ENCODE results near the gene KIR2DL3. TPM values are rescaled to one million over a fixed set of nuclear protein-coding genes. Genes with fewer than 3 reads are reported as not detected.
"Not testable (repeated sequence)": the region's sequence is repeated elsewhere in the genome, so short reads cannot be mapped to it uniquely, and the experiment has no call there.

KIR2DL3 gene
- total RNA-seq: not detected

GRCh38 chr19:54738306-54738705, at the start of gene KIR2DL3:
KIR2DL3 (plus strand) TSS chr19:54738513; CDS start chr19:54738546, 33 bp downstream.
- not testable (repeated sequence) for ATAC-seq

- ATAC-seq: no peak
Measured at GRCh38 chr19:54691582-54692297, 46.6 kb upstream of the KIR2DL3 start.

- ATAC-seq: no peak
Measured at GRCh38 chr19:54692298-54692615, 46.1 kb upstream of the KIR2DL3 start.

DNA sequence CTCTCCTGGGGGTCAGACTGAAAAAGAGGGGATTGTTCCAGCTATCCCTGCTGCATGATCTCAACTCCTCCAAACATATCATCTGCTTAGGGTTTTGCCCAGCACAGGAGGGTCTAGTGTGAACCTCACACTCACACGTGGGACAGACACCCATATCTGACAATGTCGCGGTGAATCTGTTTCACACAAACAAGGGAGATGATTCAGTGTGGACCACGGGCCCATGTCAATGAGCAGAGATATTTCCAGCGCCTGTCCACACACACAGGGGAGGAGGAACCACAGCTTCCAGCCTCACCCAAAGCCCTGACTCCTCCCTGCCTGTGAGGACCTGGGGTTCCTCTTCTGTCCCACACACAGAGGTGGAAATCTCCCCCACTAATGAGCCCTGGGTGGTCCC, 43.7 kb upstream of the KIR2DL3 start:
- no peak for ATAC-seq

DNA sequence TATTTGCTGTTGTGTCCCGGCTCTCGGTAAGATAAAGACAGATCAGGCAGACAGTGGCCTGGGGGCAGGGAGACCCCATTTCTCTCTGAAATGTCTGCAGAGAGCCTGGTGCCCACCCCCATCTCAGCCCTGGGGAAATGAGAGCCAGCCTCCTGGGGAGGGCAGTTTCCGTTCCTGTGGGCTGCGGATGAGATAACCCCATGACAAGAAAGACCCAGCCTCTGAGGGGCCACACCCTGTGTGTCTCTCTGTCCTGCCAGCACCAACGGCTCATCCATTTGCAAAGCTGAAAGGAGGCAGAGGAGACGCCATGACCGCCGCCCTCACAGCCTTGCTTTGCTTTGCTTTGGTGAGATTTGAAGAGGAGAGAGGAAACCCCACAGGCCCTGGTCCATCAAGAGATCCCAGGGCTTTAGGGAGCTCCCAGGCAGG, 42.2 kb upstream of the KIR2DL3 start:
- ATAC-seq: no peak

DNA sequence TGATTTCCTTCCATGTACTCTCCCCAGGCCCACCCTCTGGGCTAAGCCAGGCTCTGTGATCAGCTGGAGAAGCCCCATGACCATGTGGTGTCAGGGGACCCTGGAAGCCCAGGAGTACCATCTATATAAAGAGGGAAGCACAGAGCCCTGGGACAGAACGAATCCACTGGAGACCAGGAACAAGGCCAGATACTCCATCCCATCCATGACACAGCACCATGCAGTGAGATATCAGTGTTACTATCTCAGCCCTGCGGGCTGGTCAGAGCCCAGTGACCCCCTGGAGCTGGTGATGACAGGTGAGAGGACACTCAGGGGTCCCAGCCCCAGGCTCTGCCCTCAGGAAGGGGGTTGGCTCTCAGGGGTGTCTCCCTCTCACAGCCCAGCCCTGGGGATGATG, 41.5 kb upstream of the KIR2DL3 start:
- ATAC-seq: no peak

DNA sequence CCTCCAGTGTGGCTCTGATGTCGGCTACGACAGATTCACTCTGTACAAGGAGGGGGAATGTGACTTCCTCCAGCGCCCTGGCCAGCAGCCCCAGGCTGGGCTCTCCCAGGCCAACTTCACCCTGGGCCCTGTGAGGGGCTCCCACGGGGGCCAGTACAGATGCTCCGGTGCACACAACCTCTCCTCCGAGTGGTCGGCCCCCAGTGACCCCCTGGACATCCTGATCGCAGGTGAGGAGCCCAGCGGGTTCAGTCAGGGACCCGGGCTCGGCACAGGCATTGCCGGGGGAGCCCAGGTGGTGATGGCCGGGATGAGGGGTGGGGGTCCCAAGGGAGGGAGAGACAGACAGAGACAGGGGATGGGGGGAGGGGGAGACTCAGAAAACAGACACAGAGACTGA, 40.6 kb upstream of the KIR2DL3 start:
- not testable (repeated sequence) for ATAC-seq

- ATAC-seq: no peak
Measured at GRCh38 chr19:54704928-54705327, 33.4 kb upstream of the KIR2DL3 start.

DNA sequence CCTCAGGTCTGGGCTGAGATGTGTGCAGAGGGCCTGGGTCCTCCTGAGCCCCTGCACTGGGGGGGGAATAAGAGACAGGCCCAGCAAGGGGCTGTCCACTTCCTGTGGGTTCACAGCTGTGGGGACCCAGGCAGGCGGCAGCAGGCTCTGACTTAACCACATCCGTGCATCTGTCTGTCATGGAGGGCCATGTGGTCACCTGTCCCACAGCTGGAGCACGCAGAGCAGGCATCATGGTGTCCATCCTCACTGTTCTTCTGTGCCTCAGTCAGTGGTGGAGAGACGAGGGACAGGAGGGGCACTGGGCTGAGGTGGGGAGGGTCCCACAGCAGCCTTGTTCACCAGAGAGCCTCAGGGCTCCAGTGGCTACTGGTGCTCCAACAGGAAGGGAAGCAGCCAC, 30.4 kb upstream of the KIR2DL3 start:
- no peak for ATAC-seq

- ATAC-seq: no peak
Measured at GRCh38 chr19:54708781-54709180, 29.5 kb upstream of the KIR2DL3 start.

DNA sequence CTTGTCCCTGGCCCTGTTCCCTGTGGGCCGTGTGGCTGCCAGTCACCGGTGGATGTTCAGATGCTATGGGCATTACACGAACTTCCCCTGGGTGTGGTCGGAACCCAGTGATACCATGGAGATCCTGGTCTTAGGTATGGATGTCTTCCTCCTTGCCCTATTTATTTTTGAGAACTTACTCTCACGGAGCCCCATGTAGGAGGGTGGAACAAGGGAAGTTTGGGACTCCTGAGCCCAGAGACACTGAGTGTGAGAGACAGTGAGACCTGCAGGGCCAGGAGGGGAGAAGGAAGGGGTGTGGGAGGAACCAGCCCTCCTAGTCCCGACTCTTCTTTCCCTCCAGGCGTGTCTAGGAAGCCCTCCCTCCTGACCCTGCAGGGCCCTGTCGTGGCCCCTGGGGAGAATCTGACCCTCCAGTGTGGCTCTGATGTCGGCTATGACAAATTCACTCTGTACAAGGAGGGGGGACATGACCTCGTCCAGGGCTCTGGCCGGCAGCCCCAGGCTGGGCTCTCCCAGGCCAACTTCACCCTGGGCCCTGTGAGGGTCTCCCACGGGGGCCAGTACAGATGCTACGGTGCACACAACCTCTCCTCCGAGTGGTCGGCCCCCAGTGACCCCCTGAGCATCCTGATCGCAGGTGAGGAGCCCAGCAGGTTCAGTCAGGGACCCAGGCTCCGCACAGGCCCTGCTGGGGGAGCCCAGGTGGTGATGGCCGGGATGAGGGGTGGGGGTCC, 28.9 kb upstream of the KIR2DL3 start:
- ATAC-seq: no peak

DNA sequence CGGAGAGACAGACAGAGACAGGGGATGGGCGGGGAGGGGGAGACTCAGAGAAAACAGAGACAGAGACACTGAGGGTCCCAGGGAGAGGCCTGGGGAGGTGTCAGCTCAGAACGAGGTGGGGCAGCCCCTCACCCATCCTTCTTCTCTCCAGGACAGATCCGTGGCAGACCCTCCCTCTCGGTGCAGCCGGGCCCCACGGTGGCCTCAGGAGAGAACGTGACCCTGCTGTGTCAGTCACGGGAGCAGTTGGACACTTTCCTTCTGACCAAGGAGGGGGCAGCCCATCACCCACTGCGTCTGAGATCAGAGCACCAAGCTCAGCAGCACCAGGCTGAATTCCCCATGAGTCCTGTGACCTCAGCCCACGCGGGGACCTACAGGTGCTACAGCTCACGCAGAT, 28.4 kb upstream of the KIR2DL3 start:
- ATAC-seq: not testable (repeated sequence)

- ATAC-seq: no peak
Measured at GRCh38 chr19:54724142-54724541, 14.2 kb upstream of the KIR2DL3 start, which contains the start of gene KIR3DL3. KIR3DL3 (plus strand) TSS chr19:54724442; CDS start chr19:54724497, 55 bp downstream.

DNA sequence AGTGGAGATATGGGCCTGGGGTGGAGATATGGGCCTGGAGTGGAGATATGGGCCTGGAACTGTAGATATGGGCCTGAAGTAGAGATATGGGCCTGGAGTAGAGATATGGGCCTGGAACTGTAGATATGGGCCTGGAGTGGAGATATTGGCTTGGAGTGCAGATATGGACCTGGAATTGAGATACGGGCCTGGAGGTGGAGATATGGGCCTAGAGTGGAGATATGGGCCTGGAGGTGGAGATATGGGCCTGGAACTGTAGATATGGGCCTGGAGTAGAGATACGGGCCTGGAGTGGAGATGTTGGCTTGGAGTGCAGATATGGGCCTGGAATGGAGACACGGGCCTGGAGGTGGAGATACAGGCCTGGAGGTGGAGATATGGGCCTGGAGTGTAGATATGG, 13.7 kb upstream of the KIR2DL3 start:
- no peak for ATAC-seq

DNA sequence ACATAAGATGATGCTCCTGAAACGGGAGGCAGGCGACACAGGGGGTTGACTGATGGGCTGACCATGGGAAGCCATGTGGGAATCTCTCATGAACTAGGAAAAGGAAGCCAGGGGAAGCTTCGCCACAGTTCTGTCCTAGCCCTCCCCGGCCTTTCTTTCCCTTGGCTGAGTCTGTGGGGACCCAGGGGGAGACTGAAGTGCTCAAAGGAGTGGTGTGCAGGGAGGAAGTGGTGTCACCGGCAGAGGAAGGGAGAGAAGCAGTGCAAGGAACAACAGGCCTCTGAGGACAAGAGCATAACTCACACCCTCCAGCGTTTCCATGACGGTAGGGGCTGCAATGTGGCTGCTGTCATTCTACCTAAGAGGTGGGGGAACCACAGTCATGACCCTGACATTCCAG, 13.0 kb upstream of the KIR2DL3 start:
- ATAC-seq: no peak

- no peak for ATAC-seq
Measured at GRCh38 chr19:54727562-54727961, 10.8 kb upstream of the KIR2DL3 start.

GRCh38 chr19:54728167-54728566, 10.1 kb upstream of the KIR2DL3 start:
- ATAC-seq: no peak

DNA sequence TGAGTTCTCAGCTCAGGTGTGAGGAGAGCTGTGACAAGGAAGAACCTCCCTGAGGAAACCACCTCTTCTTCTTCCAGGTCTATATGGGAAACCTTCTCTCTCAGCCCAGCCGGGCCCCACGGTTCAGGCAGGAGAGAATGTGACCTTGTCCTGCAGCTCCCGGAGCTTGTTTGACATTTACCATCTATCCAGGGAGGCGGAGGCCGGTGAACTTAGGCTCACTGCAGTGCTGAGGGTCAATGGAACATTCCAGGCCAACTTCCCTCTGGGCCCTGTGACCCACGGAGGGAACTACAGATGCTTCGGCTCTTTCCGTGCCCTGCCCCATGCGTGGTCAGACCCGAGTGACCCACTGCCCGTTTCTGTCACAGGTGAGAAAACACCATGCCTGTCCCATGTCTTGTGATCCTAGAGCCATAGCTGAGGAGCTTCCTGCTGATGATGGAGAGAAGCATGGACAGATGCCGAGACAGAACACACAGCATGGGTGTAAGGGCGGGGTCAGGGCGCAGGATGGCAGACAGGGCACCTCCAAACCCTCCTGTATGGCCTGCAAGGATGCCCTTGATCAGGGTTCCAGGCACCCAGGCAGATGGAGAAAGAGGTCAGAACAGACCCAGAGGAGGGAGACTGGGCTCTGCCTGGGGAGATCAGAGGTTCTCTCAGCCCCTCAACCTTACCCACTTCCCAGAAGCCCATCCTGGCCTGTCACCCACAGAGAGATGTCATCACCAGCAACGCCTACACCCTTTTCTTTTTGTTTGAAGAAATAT, 8.7 kb upstream of the KIR2DL3 start:
- no peak for ATAC-seq

GRCh38 chr19:54731191-54731590, 7.1 kb upstream of the KIR2DL3 start:
- no peak for ATAC-seq

- ATAC-seq: no peak
Measured at GRCh38 chr19:54738715-54739114, 402 bp downstream of the KIR2DL3 start.

- ATAC-seq: no peak
Measured at GRCh38 chr19:54739587-54740497, 1.5 kb downstream of the KIR2DL3 start.

GRCh38 chr19:54741950-54742349, 3.6 kb downstream of the KIR2DL3 start:
- ATAC-seq: not testable (repeated sequence)

Measured in esophagus mucosa (tissue), 1 donor.